SK-N-SH (cell line): ENCODE data around the gene SIGLEC1. TPM values are rescaled to one million over a fixed set of nuclear protein-coding genes. Genes with fewer than 3 reads are reported as not detected.

Experiments
- CTCF ChIA-PET: fragments of 300-600, 350-600 bp; formaldehyde crosslinking; extraction: SDS; loops from one replicate; lab custom pipeline; 2021; lab: Yijun Ruan, JAX
- POLR2A ChIA-PET: fragments of 350-600 bp; sonication (Branson Sonifier 250); formaldehyde crosslinking; extraction: SDS; loops from one replicate; lab custom pipeline; 2020; ENCODE audit warnings: antibody characterized with exemption, inconsistent platforms; lab: Yijun Ruan, JAX
- DNase-seq: peaks from one replicate; pipeline ENCODE4 v3.0.0; 2012
- H2AFZ ChIP-seq: fragments of 200-600 bp; sonication (generic); 2 replicates; pipeline ENCODE4 v1.8.1; 2016; ENCODE audit warnings: antibody characterized with exemption, mild to moderate bottlenecking, low read depth
- H3F3A ChIP-seq: fragments of 200-600 bp; sonication (generic); replicated peaks from 2 replicates; pipeline ENCODE3; 2016; ENCODE audit warnings: antibody characterized with exemption, mild to moderate bottlenecking; ENCODE audit not compliant: insufficient read depth
- H3K27ac ChIP-seq, 2 experiments: fragments of 200-500 bp in 1 of 2; fragments of 200-600 bp in 1 of 2; sonication (Bioruptor generic) in 1 of 2; sonication (generic), shearing (Covaris generic) in 1 of 2; 2 replicates each; pipeline versions ENCODE4 v1.5.1 to v1.6.1; 2014 to 2016; ENCODE audit warnings: low read depth in 2 of 2, inconsistent platforms in 1 of 2, low read length in 1 of 2, mild to moderate bottlenecking in 1 of 2, mixed read lengths in 1 of 2
- H3K27me3 ChIP-seq: fragments of 200-600 bp; sonication (generic), shearing (Covaris generic); 2 replicates; pipeline ENCODE4 v1.6.1; 2016; ENCODE audit warnings: mixed run types; ENCODE audit not compliant: insufficient read depth
- H3K36me3 ChIP-seq, 2 experiments: fragments of 200-500 bp in 1 of 2; fragments of 200-600 bp in 1 of 2; sonication (Bioruptor generic) in 1 of 2; sonication (generic) in 1 of 2; replicated peaks in 1 of 2; 2 replicates each; pipeline versions ENCODE3 to v1.5.1; 2014 to 2016; ENCODE audit warnings: low read length in 1 of 2, mild to moderate bottlenecking in 1 of 2; ENCODE audit not compliant: insufficient read depth in 2 of 2, control insufficient read depth in 1 of 2
- H3K4me1 ChIP-seq, 2 experiments: fragments of 200-500 bp in 1 of 2; fragments of 200-600 bp in 1 of 2; sonication (Bioruptor generic) in 1 of 2; sonication (generic), shearing (Covaris generic) in 1 of 2; 2 replicates each; pipeline versions ENCODE4 v1.5.1 to v1.6.1; 2014 to 2016; ENCODE audit warnings: low read depth in 1 of 2, low read length in 1 of 2, mixed run types in 1 of 2; ENCODE audit not compliant: insufficient read depth in 2 of 2, control insufficient read depth in 1 of 2
- H3K4me2 ChIP-seq: fragments of 200-600 bp; sonication (generic), shearing (Covaris generic); 2 replicates; pipeline ENCODE4 v1.6.1; 2017; ENCODE audit warnings: mixed run types
- H3K4me3 ChIP-seq, 2 experiments: fragments of 200-500 bp in 1 of 2; fragments of 200-600 bp in 1 of 2; sonication (Bioruptor generic) in 1 of 2; sonication (generic), shearing (Covaris generic) in 1 of 2; 2 replicates each; pipeline versions ENCODE4 v1.5.1 to v1.8.1; 2014 to 2016; ENCODE audit warnings: low read depth in 2 of 2, inconsistent platforms in 1 of 2, low read length in 1 of 2, mild to moderate bottlenecking in 1 of 2, mixed read lengths in 1 of 2, moderate library complexity in 1 of 2
- H3K79me2 ChIP-seq: fragments of 200-600 bp; sonication (generic); 2 replicates; pipeline ENCODE4 v1.8.1; 2017; ENCODE audit warnings: mild to moderate bottlenecking; ENCODE audit not compliant: insufficient read depth
- H3K9ac ChIP-seq: fragments of 200-600 bp; sonication (generic); 2 replicates; pipeline ENCODE4 v1.6.1; 2017; ENCODE audit warnings: mixed run types
- H3K9me2 ChIP-seq: fragments of 200-600 bp; sonication (generic); 2 replicates; pipeline ENCODE4 v1.6.1; 2017; ENCODE audit warnings: mixed run types
- H3K9me3 ChIP-seq: fragments of 200-600 bp; sonication (generic); 2 replicates; pipeline ENCODE4 v1.6.1; 2017; ENCODE audit warnings: mixed run types, mild to moderate bottlenecking, moderate library complexity
- H4K20me1 ChIP-seq: fragments of 200-600 bp; sonication (generic); 2 replicates; pipeline ENCODE4 v1.6.1; 2017; ENCODE audit warnings: mild to moderate bottlenecking, mixed run types; ENCODE audit not compliant: insufficient read depth
- FOSL2 ChIP-seq: IDR thresholded peaks from 2 replicates; pipeline ENCODE4 v1.4.0; 2012; ENCODE audit warnings: low read depth, mild to moderate bottlenecking, moderate library complexity, borderline replicate concordance
- MXI1 ChIP-seq: IDR thresholded peaks from 2 replicates; pipeline ENCODE4 v1.6.1; 2012; ENCODE audit warnings: mild to moderate bottlenecking, low read depth, low read length, improper control_type of control experiment
- SMC3 ChIP-seq: IDR thresholded peaks from 2 replicates; pipeline ENCODE4 v1.6.1; 2012; ENCODE audit warnings: low read depth, low read length, improper control_type of control experiment
- TCF12 ChIP-seq: IDR thresholded peaks from 2 replicates; pipeline ENCODE4 v1.4.0; 2012
- WGBS: methylation state at CpG from one replicate; pipeline ENCODE4 v1.1.6; 2017; ENCODE audit warnings: low lambda C conversion rate; 5-methylcytosine and 5-hydroxymethylcytosine counted together
- polyA plus RNA-seq, 3 experiments: library from polyadenylated mRNA; depleted of rRNA; stranded (reverse); fragments of >200 nt; gene quantifications; 2 replicates each; pipeline ENCODE4 v1.2.3, GENCODE V29; 2012
- TF ChIP-seq, protein P1 (sequence below): IDR thresholded peaks from 2 replicates; pipeline ENCODE4 v1.4.0; 2012; ENCODE audit warnings: low read depth, borderline replicate concordance
- TF ChIP-seq, protein P2 (sequence below): IDR thresholded peaks from 2 replicates; pipeline ENCODE4 v1.6.1; 2012; ENCODE audit warnings: mild to moderate bottlenecking, low read depth, low read length, moderate library complexity
- TF ChIP-seq, protein P3 (sequence below): IDR thresholded peaks from 2 replicates; pipeline ENCODE4; 2012

SIGLEC1 gene
- polyA plus RNA-seq, 1 of the 3 experiments (the other 2 are of a cell fraction) = not detected

DNA sequence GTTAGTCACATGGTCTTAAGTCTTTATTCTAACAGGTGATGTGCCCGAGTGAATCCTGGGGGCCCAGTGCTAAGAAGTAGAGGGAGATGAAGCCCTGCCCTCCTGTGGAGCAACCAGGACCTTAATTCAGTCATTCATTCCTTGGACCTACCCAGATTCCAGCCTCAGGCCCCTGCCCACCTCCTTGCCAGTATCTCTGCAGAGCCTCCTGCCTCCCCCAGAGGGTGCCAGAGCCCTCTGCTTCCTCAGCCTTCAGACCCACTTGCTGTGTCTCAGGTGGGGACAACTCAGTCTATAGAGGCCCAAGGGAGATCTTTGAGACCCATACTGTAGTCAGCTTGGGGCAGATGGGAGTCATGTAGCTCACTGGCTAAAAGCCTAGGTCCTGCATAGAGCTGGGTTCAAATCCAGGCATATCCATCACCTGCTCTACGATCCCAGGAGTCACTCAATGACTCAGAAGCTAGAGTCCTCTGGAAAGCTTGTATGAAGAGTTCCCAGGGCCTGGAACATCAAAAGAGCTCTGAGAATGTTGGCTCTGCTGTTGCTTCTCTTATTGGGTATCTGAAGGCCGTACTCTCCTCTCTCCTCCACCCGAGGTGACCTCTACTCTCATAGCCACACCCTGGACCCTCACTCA lies 3.9 kb upstream of the SIGLEC1 start (continued):
- TF ChIP-seq, protein P1, sequence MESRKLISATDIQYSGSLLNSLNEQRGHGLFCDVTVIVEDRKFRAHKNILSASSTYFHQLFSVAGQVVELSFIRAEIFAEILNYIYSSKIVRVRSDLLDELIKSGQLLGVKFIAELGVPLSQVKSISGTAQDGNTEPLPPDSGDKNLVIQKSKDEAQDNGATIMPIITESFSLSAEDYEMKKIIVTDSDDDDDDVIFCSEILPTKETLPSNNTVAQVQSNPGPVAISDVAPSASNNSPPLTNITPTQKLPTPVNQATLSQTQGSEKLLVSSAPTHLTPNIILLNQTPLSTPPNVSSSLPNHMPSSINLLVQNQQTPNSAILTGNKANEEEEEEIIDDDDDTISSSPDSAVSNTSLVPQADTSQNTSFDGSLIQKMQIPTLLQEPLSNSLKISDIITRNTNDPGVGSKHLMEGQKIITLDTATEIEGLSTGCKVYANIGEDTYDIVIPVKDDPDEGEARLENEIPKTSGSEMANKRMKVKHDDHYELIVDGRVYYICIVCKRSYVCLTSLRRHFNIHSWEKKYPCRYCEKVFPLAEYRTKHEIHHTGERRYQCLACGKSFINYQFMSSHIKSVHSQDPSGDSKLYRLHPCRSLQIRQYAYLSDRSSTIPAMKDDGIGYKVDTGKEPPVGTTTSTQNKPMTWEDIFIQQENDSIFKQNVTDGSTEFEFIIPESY = no peak
- TF ChIP-seq TCF12 = no peak
- TF ChIP-seq, protein P2, sequence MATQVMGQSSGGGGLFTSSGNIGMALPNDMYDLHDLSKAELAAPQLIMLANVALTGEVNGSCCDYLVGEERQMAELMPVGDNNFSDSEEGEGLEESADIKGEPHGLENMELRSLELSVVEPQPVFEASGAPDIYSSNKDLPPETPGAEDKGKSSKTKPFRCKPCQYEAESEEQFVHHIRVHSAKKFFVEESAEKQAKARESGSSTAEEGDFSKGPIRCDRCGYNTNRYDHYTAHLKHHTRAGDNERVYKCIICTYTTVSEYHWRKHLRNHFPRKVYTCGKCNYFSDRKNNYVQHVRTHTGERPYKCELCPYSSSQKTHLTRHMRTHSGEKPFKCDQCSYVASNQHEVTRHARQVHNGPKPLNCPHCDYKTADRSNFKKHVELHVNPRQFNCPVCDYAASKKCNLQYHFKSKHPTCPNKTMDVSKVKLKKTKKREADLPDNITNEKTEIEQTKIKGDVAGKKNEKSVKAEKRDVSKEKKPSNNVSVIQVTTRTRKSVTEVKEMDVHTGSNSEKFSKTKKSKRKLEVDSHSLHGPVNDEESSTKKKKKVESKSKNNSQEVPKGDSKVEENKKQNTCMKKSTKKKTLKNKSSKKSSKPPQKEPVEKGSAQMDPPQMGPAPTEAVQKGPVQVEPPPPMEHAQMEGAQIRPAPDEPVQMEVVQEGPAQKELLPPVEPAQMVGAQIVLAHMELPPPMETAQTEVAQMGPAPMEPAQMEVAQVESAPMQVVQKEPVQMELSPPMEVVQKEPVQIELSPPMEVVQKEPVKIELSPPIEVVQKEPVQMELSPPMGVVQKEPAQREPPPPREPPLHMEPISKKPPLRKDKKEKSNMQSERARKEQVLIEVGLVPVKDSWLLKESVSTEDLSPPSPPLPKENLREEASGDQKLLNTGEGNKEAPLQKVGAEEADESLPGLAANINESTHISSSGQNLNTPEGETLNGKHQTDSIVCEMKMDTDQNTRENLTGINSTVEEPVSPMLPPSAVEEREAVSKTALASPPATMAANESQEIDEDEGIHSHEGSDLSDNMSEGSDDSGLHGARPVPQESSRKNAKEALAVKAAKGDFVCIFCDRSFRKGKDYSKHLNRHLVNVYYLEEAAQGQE = no peak
- TF ChIP-seq, protein P3, sequence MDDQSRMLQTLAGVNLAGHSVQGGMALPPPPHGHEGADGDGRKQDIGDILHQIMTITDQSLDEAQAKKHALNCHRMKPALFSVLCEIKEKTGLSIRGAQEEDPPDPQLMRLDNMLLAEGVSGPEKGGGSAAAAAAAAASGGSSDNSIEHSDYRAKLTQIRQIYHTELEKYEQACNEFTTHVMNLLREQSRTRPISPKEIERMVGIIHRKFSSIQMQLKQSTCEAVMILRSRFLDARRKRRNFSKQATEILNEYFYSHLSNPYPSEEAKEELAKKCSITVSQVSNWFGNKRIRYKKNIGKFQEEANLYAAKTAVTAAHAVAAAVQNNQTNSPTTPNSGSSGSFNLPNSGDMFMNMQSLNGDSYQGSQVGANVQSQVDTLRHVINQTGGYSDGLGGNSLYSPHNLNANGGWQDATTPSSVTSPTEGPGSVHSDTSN = no peak

DNA sequence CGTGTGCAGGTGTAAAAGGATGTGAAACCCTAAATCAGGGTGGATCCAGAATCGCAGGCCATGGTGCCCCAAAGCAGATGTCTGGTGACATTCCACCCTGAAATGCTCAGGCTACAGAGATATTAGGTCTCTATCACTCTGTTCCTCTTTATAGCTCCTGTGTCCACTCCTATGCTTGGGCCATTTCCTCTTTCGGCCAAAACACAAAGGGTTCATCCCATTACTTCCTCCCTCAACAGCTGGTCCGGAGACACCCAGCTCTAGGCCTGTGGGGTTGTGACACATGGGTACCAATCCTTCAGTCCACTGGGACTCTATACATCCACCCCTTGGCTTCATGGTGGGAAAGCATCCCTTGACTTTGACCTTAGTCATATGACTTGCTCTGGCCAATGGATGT lies 1.7 kb upstream of the SIGLEC1 start:
- Histone ChIP-seq H3K27me3 (no peaks in the 10 kb centered on the region), H3K79me2 (no peaks in the 10 kb centered on the region), H3K36me3 (no peaks in the 10 kb centered on the region), H3K4me1 (no peaks in the 10 kb centered on the region), H3K4me3 (no peak overlapping the region), H3K9ac (no peak overlapping the region), H2AFZ (no peak overlapping the region), H3K9me3 (no peaks in the 10 kb centered on the region), H3K9me2 (no peaks in the 10 kb centered on the region), H3K4me2 (no peak overlapping the region), H4K20me1 (no peaks in the 10 kb centered on the region), H3F3A (no peaks in the 10 kb centered on the region), H3K27ac (no peak overlapping the region)
- CTCF ChIA-PET = interaction anchor here (1.2 to 7.8 kb wide), 4 partner anchors 8 to 40 kb away, joined by 3 to 301 read pairs (median 6); partner anchors contain the start of gene ADAM33
- 75% methylated on average over 4 of the region's 4 CpGs for whole genome bisulfite sequencing
- no peak for TF ChIP-seq FOSL2
- no peak for TF ChIP-seq MXI1
- TF ChIP-seq SMC3 = no peak
- no peak for DNase-seq
- POLR2A ChIA-PET = no interaction called here
